GM18870 (cell line): Measurements from ENCODE around the gene XK.
A peak's percentile ranks its signal among the peaks of the same experiment; 100 is the strongest.
"Not testable (repeated sequence)": the region's sequence is repeated elsewhere in the genome, so short reads cannot be mapped to it uniquely, and the experiment has no call there.

ENCODE experiments used
- ATAC-seq: cut with Tn5 transposase; IDR thresholded peaks from one replicate; pipeline ENCODE4 v1.9.1; 2021; ENCODE audit warnings: moderate library complexity; ENCODE audit not compliant: unreplicated experiment

Gene XK

DNA sequence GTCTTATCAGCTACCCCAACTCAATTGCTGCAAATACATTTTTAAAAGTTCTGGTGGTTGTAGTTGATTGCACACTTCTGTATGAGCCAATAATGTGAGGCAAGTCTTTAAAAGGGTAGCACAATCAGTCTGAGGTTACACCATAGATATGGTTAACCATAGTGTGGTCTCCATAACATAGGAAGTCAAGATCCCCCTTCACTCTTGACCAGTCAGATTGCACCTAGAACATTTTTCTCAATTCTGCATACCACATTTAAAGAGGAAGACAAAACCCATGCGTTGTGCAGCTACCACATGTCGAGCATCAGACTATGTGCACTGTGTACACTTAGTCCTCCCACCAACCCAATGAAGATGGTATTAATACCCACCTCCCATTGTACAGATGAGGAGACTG is 67.8 kb downstream of the XK start:
- ATAC-seq, result no peak

DNA sequence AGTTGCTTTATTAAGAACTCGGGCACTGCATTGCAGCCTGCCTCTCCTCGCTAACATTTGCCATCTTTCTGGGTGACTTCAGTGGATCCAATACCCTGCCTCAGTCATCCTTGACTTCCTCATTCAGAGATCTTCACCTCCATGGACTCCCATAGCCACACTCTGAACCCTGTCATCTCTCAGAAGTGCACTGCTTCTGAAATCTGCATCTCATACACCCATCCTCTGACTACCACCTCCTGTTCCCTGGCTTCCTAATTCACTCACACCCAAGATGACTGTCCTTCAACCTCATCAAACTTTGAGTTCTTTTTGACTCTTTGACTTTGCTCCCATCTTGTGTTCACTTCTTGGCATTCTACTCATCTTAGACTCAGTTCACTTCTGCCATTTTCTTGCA is 68.9 kb downstream of the XK start:
- peak; percentile 6 for ATAC-seq

DNA sequence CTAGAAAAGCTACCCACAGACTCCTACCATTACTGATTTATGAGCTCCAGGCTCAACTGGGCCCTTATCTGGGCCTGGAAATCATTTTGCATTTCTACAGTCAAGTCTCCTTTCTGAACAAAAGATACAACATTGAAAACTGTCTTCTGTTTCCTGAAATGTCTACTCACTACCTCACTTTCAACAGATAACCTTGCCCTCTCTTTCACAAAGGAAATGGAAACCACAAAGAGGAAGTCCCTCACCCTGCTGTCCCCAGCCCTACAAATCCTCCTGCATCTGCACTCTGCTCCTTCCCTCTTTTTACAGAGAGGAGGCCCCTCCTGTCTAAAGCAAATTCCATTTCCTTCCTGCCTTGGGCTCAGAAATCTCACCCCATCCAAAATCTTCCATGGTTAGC is 69.4 kb downstream of the XK start:
- ATAC-seq, result peak; percentile 96

DNA sequence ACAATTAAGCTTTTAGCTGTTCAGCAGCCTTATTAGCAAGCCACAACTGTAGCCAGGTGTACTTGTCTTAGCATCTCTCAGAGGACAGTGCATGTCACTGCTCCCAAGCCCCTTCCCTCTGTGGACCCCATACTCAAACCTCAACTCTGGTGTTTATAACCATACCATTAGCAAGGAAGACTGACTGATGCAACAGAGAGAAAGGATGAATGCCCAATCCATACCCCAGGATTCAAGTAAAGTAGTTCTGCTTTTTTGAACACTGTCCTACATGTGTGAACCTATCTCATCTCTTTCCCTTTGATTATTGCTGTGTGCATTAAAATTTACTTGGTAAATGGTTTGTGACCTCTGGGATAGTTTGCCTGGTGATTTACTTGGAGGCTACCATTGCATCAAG is 71.5 kb downstream of the XK start:
- no peak for ATAC-seq

DNA sequence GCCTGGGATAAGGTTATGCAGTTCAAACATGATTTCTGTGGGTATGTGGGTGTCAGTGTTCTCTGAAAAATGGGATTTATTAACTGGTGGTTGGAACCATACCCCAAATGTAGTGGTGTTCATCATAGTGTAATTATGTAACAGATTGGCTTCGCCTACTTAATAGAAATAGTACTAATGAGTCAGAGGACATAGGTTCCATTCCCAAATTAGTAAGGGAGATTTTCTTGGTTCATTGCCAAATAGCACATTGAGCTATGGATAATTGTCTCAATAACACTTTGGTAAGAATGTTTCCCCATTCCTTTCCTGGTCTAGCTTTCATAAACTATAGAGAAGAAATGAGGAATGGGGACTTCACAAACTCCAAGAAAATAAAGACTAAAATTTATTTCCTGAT is 73.8 kb downstream of the XK start:
- ATAC-seq, result no peak

DNA sequence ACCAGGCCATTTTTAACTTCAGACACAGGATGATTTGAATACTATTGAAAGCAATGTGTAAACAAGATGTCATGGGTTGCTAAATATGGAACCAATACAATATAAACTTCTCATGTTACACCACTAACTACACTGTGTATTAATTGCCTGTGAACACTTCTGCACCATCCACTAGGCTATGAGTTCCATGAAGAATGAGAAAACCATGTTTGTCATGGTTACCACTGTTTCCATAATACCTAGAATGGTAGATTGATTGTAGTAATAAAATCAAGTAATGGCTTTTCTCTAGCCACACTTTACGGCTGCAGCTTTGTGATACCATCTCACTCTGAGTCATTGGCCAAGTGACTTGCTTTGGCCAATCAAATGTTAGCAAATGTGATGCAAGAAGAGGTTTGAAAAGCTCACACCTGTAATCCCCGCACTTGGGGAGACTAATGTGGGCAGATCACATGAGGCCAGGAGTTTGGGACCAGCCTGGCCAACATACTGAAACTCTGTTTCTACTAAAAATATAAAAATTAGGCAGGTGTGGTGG is 74.4 kb downstream of the XK start:
- ATAC-seq, result no peak

DNA sequence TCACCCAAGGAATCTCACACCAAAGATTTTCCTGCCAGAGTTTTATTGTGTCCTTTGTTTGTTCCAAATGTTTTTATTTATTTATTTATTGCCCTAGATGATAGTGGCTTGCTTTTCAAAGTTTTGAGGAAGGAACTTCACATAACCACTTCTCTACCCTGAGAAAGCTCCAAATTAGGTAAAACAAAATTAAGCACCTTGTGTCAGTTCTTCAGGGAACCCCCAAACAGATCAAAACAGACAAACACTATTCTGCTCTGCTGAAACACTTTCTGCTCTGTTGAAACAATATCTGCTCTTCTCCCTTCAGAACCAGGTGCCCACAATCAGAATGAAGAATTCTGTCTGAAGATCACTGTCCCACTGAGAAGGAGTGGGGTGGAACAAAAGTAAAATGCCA is 77.8 kb downstream of the XK start:
- ATAC-seq, result no peak

DNA sequence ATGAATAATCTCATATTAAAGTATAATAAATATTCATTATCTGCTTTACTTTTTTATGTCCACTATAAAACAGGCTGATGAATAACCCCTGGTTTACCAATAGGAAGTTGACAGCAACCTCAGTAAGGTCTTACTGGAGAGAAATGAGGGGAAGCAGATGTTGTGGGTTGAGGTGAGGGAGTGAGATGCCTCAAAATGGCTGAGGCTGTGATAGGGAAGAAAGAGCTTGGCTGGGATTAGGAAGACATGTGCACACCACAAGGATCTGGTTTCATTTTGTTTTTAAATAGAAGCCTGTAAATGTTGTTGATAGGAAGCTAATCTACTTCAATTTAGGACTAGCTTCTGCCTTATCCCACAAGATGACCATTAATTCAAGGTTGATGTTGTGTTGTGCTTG is 79.9 kb downstream of the XK start:
- no peak for ATAC-seq

DNA sequence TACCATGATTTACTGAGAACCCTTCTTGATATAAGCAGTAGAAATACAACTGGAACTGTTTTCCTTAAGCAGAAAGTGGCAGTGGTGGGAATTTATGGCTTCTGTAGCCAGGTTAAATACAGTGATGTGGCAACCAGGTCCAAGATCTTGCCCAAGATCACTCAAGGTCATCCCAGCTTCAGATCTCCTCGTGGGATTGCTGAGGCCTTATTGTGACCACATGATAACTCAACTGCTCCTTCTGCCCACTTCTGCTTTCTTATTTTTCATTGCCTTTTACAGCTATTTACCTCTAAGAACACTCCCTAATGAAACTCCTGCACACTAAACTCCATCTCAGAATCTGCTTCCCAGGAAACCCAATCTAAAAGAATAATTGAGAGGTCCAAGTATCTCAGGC is 81.8 kb downstream of the XK start:
- ATAC-seq, result no peak

DNA sequence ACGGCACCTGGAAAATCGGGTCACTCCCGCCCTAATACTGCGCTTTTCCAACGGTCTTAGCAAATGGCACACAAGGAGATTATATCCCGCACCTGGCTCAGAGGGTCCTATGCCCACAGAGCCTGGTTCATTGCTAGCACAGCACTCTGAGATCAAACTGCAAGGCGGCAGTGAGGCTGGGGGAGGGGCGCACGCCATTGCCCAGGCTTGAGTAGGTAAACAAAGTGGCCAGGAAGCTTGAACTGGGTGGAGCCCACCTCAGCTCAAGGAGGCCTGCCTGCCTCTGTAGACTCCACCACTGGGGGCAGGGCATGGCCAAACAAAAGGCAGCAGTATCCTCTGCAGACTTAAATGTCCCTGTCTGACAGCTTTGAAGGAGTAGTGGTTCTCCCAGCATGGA is 83.3 kb downstream of the XK start:
- ATAC-seq, result not testable (repeated sequence)

DNA sequence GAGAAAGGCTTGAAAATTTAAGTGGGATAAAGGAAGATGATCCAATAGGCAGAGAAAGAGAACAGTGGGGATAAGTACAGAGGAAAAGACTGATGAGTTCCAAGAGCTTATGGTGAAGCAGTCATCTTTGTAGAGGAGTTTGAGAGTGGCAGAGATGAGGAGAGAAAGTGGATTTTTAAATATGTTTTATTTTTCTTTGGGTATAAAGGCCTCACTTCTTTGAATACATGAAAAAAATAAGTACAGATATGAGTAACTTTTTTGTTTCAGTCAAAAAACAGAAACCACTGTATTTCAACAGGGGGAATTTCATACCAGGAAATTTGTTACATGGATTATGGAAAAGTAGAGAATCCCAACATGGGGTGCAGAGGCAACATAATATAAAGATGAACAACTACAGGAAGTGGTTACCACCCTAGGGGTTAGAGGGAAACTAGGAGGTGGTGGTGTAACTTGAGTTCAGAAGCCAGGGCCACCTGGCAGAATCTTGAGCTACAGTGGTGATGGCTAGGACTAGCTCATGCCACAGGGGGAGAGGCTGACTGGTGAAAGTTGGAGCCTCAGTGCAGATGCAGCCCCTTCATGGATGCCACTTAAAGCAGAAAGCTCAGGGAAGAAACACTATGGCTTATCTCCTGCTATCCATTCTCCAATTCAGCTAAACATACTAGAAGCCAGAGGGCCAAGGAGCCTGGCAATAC is 90.8 kb downstream of the XK start:
- ATAC-seq, result peak; percentile 60

DNA sequence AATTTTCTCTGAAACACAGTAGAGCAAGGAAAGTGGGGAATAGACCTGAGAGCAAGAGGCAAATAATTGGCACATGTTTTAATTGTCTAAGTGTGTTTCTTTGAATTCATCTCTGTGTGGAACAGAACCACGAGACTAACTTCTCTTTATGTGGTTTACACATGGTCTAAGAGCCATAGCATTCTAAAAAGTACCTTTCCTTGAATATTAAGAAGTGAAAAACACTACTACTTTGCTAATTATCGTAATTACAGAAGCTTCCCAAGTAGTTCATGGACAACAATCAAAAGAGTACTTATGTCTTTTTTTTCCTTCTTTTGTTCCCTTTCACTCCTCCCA is 91.4 kb downstream of the XK start:
- no peak for ATAC-seq

DNA sequence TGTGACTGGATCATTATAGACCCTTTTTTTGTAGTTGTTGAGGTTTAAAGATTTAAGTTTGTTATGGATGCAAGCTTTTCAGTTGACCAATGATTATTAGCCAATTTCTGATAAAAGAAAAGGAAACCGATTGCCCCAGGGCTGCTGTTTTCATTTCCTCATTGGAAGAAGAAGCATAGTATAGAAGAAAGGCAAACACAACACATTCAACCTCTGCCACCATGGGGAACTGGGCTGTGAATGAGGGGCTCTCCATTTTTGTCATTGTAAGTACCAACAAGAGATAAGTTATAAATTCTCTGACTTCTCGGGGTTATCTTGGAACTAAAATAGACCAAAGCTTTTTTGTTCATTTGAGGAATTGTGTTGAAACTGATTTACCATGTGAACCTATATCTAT is 94.3 kb downstream of the XK start, which contains the start of gene CYBB:
TSS of gene CYBB (plus strand) at position 203 of the 400 bp plus-strand sequence. CDS start at position 222, 19 bp downstream.
- ATAC-seq, result peak; percentile 34

DNA sequence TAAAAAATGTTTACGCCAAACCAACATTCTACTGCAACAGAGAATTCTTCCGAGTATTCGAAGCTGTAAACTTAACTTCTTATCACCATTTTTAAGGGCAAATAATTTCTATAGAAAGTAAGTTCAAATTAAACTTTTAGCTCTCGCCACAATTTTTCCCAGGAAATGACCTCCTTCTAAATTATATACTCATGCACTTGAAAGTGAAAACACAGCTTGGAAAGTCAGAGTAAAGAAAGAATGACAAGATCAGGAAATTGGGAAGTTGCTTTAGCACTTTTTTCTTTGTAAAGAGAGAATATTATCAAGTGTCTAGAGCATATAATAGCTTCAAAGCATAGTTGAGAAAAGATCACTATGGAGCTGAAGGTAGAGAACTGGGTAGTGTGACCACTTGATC is 95.5 kb downstream of the XK start:
- no peak for ATAC-seq
